T-cell (primary cell): ENCODE measurements around the gene STX18. TPM values are rescaled to one million over a fixed set of nuclear protein-coding genes. Genes with fewer than 3 reads are reported as not detected.

Source experiments
- ATAC-seq, 4 experiments: fragments of 200-7000 bp in 3 of 4; fragments of 150-1000 bp in 1 of 4; cut with Tn5 transposase; replicated peaks in 1 of 4; 1 replicate in 3 of 4; 2 replicates in 1 of 4; pipeline ENCODE4 v1.10.0; 2021; ENCODE audit warnings: moderate library complexity in 3 of 4, mild to moderate bottlenecking in 2 of 4, moderate number of reproducible peaks in 1 of 4
- CTCF ChIA-PET, 2 donors: fragments of 300-600 bp; sonication (Branson Sonifier 250); formaldehyde crosslinking; loops; one replicate each; lab custom pipeline; 2022; ENCODE audit warnings: antibody characterized with exemption in 2 of 2; lab: Charles Lee
- POLR2A ChIA-PET, 2 donors: fragments of 300-600 bp; sonication (Branson Sonifier 250); formaldehyde crosslinking; loops; one replicate each; lab custom pipeline; 2022; ENCODE audit warnings: antibody characterized with exemption in 2 of 2; lab: Charles Lee
- DNase-seq, 35 experiments: peaks; one replicate each; pipeline versions ENCODE4 v3.0.0 to v3.0.0-alpha.2; 2013 to 2023
- H3K27ac ChIP-seq: one replicate; pipeline ENCODE4 v1.5.1; 2013; ENCODE audit warnings: low read length
- H3K27me3 ChIP-seq, 2 experiments: replicated peaks in 1 of 2; 1 replicate in 1 of 2; 2 replicates in 1 of 2; pipeline versions ENCODE4 v1.6.1 to v1.7.0; 2013; ENCODE audit warnings: low read length in 1 of 2, mixed read lengths in 1 of 2; ENCODE audit not compliant: control insufficient read depth in 2 of 2, insufficient read depth in 2 of 2; ENCODE audit errors: extremely low read depth in 1 of 2
- H3K36me3 ChIP-seq, 2 donors: 1 replicate in 1 of 2; 2 replicates in 1 of 2; pipeline versions ENCODE4 v1.6.1 to v1.7.0; 2013; ENCODE audit warnings: low read length in 1 of 2; ENCODE audit not compliant: control insufficient read depth in 2 of 2, insufficient read depth in 1 of 2; ENCODE audit errors: extremely low read depth in 1 of 2
- H3K4me1 ChIP-seq, 2 experiments: 1 replicate in 1 of 2; 2 replicates in 1 of 2; pipeline versions ENCODE4 v1.6.1 to v1.7.0; 2013; ENCODE audit warnings: low read length in 2 of 2, mixed read lengths in 1 of 2; ENCODE audit not compliant: insufficient read depth in 2 of 2, control insufficient read depth in 1 of 2; ENCODE audit errors: extremely low read depth in 1 of 2
- H3K4me3 ChIP-seq, 2 donors: 1 replicate in 1 of 2; 2 replicates in 1 of 2; pipeline versions ENCODE4 v1.5.1 to v1.7.0; 2013; ENCODE audit warnings: mild to moderate bottlenecking in 2 of 2, low read length in 1 of 2, moderate library complexity in 1 of 2; ENCODE audit not compliant: control insufficient read depth in 1 of 2; ENCODE audit errors: extremely low read depth in 1 of 2
- H3K9me3 ChIP-seq: 2 replicates; pipeline ENCODE4 v1.7.0; 2013
- H3K27ac Mint-ChIP-seq, 2 donors: one replicate each; pipeline ENCODE4 v1.8.0; 2020 to 2021; ENCODE audit warnings: mild to moderate bottlenecking in 2 of 2, mixed read lengths in 2 of 2
- H3K27me3 Mint-ChIP-seq, 2 donors: one replicate each; pipeline ENCODE4 v1.8.0; 2021 to 2022; ENCODE audit warnings: mixed read lengths in 2 of 2
- H3K36me3 Mint-ChIP-seq: one replicate; pipeline ENCODE4 v1.8.0; 2021; ENCODE audit warnings: mixed read lengths
- H3K4me1 Mint-ChIP-seq, 3 donors: one replicate each; pipeline ENCODE4 v1.8.0; 2020 to 2022; ENCODE audit warnings: mixed read lengths in 3 of 3, mild to moderate bottlenecking in 1 of 3
- H3K4me3 Mint-ChIP-seq, 3 donors: one replicate each; pipeline ENCODE4 v1.8.0; 2020 to 2022; ENCODE audit warnings: mild to moderate bottlenecking in 3 of 3, mixed read lengths in 3 of 3, moderate library complexity in 3 of 3
- H3K9me3 Mint-ChIP-seq, 3 donors: one replicate each; pipeline ENCODE4 v1.8.0; 2020 to 2022; ENCODE audit warnings: mixed read lengths in 3 of 3
- WGBS: methylation state at CpG from one replicate; pipeline ENCODE4 v1.1.5; 2013; ENCODE audit warnings: missing lambda C conversion rate; ENCODE audit not compliant: insufficient coverage; 5-methylcytosine and 5-hydroxymethylcytosine counted together
- total RNA-seq, 35 experiments: library from RNA in 6 of 35; stranded (reverse) in 6 of 35; fragments of 120-200 nt in 1 of 35; gene quantifications; one replicate each; pipeline versions ENCODE4 v1.2.1 to v1.2.4 and lab custom pipeline; 2013 to 2026

STX18 gene
- total RNA-seq, 5 donors from 2014 or later (not counting 1 experiment from before 2014, with no cell fraction given) = 19.7 to 24.2 (median 22.3) TPM

GRCh38 chr4:4406455-4407298 is 135.2 kb downstream of the STX18 start:
- H3K36me3 Mint-ChIP-seq = peaks cover 12% of the 10 kb centered on the region
- Histone ChIP-seq H3K27me3 (peaks cover 0 to 7% of the 10 kb centered on the region in 2 experiments), H3K4me1 (no peaks in the 10 kb centered on the region), H3K9me3 (no peaks in the 10 kb centered on the region), H3K4me3 (no peak overlapping the region), H3K27ac (no peak overlapping the region), H3K36me3 (peaks cover 0 to 9% of the 10 kb centered on the region in 2 donors)
- ChIA-PET CTCF (no interaction called here), POLR2A (interaction anchor here in 1 of 2 donors (0.5 kb wide), 1 partner anchor 131 kb away, joined by 3 read pairs; no protein-coding TSS in a partner anchor)
- ATAC-seq (no peak), DNase-seq (no peak)
- no peak overlapping the region for H3K27ac Mint-ChIP-seq
- H3K9me3 Mint-ChIP-seq = no peaks in the 10 kb centered on the region
- H3K4me1 Mint-ChIP-seq = no peaks in the 10 kb centered on the region
- 91% methylated on average over 27 of the region's 28 CpGs for WGBS
- H3K4me3 Mint-ChIP-seq = no peak overlapping the region
- peaks cover 0 to 1% of the 10 kb centered on the region in 2 donors for H3K27me3 Mint-ChIP-seq

- H3K36me3 ChIP-seq = peaks cover 0 to 6% of the 10 kb centered on the region in 2 donors
- peaks cover 0 to 7% of the 10 kb centered on the region in 2 experiments for H3K27me3 ChIP-seq
- Mint-ChIP-seq H3K27me3 (peaks cover 0 to 1% of the 10 kb centered on the region in 2 donors), H3K27ac (no peak overlapping the region), H3K4me1 (no peaks in the 10 kb centered on the region), H3K9me3 (no peaks in the 10 kb centered on the region), H3K4me3 (no peak overlapping the region), H3K36me3 (peaks cover 11% of the 10 kb centered on the region)
- CTCF ChIA-PET = no interaction called here
- H3K4me1 ChIP-seq = no peaks in the 10 kb centered on the region
- no peak overlapping the region for H3K4me3 ChIP-seq
- H3K9me3 ChIP-seq = no peaks in the 10 kb centered on the region
- no peak overlapping the region for H3K27ac ChIP-seq
- ATAC-seq (no peak), DNase-seq (no peak)
- POLR2A ChIA-PET = no interaction called here
- WGBS = 91% methylated on average over 14 of the region's 15 CpGs
These were observed 136.4 kb downstream of the STX18 start for GRCh38 chr4:4405358-4405962.

DNA sequence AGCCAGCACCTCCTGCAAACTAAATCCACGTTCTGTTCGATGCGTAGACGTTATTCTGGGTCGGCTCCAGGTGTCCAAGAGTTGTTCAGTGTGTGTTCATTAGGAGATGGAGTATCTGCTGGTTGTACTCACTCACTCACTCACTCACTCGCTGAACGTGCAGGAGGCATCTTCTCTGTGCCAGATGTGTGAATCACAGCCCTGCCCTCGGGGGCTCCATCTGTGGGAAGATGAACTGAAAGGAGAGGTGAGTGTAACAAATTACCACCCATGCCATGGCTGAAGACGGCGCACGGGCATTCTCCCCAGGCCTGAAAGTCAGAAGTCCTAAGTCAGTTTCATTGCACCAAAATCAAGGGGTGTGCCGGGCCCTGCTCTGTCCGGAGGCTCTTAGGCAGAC is 138.9 kb downstream of the STX18 start:
- ChIA-PET CTCF (no interaction called here), POLR2A (no interaction called here)
- 98% methylated on average over 5 of the region's 13 CpGs for WGBS
- peaks cover 22% of the 10 kb centered on the region for H3K36me3 Mint-ChIP-seq
- H3K4me3 Mint-ChIP-seq = no peak overlapping the region
- Histone ChIP-seq H3K9me3 (no peaks in the 10 kb centered on the region), H3K4me1 (no peaks in the 10 kb centered on the region), H3K4me3 (no peak overlapping the region), H3K27ac (no peak overlapping the region), H3K27me3 (peaks cover 0 to 7% of the 10 kb centered on the region in 2 experiments), H3K36me3 (peaks cover 0 to 2% of the 10 kb centered on the region in 2 donors)
- H3K27ac Mint-ChIP-seq = no peak overlapping the region
- ATAC-seq (no peak), DNase-seq (no peak)
- peaks cover 0 to 1% of the 10 kb centered on the region in 2 donors for H3K27me3 Mint-ChIP-seq
- H3K9me3 Mint-ChIP-seq = no peaks in the 10 kb centered on the region
- H3K4me1 Mint-ChIP-seq = no peaks in the 10 kb centered on the region

DNA sequence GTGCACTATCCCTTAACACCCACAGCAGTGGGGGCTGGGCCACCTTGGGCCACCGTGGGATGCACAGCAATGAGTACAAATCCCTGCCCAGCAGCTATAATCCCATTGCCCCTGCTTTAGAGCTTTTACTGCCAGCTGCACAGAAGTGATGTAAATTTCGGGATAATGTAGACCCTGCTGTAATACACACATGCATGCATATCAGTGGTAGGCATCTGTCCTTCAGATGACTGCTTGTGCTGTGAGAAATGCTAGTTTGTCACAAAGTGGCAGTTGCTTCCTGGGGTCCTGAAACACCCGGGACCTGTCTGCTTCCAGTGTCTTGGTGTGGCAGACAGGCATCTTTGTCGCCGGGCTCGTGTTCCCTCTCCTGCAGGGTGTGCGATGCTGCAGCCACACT is 140.8 kb downstream of the STX18 start:
- H3K27me3 Mint-ChIP-seq = peaks cover 0 to 3% of the 10 kb centered on the region in 2 donors
- no peak overlapping the region for H3K27ac Mint-ChIP-seq
- Histone ChIP-seq H3K27me3 (peaks cover 0 to 4% of the 10 kb centered on the region in 2 experiments), H3K9me3 (no peaks in the 10 kb centered on the region), H3K4me3 (no peak overlapping the region), H3K36me3 (peaks cover 0 to 2% of the 10 kb centered on the region in 2 donors), H3K4me1 (no peaks in the 10 kb centered on the region), H3K27ac (no peak overlapping the region)
- peaks cover 26% of the 10 kb centered on the region for H3K36me3 Mint-ChIP-seq
- ATAC-seq = no peak
- ChIA-PET CTCF (interaction anchor here in 1 of 2 donors (0.5 kb wide), 1 partner anchor 25 kb away, joined by 3 read pairs; no protein-coding TSS in a partner anchor), POLR2A (interaction anchor here in 1 of 2 donors (0.5 kb wide), 1 partner anchor 91 kb away, joined by 5 read pairs; no protein-coding TSS in a partner anchor)
- WGBS = 85% methylated on average over 6 of the region's 7 CpGs
- DNase-seq = no peak
- H3K4me3 Mint-ChIP-seq = no peak overlapping the region
- H3K4me1 Mint-ChIP-seq = no peaks in the 10 kb centered on the region
- H3K9me3 Mint-ChIP-seq = no peaks in the 10 kb centered on the region

DNA sequence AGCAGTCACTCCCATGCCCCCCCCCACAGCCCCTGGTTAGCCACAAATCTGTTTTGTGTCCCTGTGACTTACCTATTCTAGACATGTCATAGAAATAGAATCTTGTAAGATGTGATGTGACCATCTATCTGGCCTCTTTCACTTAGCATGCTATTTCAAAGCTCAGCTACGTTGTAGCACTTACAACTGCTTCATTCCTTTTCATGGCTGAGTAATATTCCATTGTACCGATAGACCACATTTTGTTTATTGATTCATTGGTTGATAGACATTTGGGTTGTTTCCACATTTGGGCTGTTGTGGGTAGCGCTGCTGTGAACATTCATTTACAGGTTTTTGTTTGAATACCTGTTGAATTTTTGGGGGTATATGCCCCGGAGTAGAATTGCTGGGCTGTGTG is 143.4 kb downstream of the STX18 start:
- Mint-ChIP-seq H3K9me3 (no peaks in the 10 kb centered on the region), H3K4me1 (peaks cover 0 to 7% (median 0%) of the 10 kb centered on the region in 3 donors), H3K4me3 (no peak overlapping the region), H3K27ac (no peak overlapping the region), H3K27me3 (peaks cover 0 to 3% of the 10 kb centered on the region in 2 donors), H3K36me3 (peaks cover 27% of the 10 kb centered on the region)
- H3K36me3 ChIP-seq = peaks cover 0 to under 1% of the 10 kb centered on the region in 2 donors
- H3K9me3 ChIP-seq = no peaks in the 10 kb centered on the region
- ATAC-seq (no peak), DNase-seq (no peak)
- peaks cover 0 to 2% of the 10 kb centered on the region in 2 experiments for H3K27me3 ChIP-seq
- WGBS = no CpG with 5 or more reads among the region's 4 CpGs
- POLR2A ChIA-PET = no interaction called here
- H3K4me3 ChIP-seq = no peak overlapping the region
- no peak overlapping the region for H3K27ac ChIP-seq
- no peaks in the 10 kb centered on the region for H3K4me1 ChIP-seq
- CTCF ChIA-PET = interaction anchor here in 1 of 2 donors (0.6 kb wide), 1 partner anchor 423 kb away, joined by 3 read pairs; no protein-coding TSS in a partner anchor

DNA sequence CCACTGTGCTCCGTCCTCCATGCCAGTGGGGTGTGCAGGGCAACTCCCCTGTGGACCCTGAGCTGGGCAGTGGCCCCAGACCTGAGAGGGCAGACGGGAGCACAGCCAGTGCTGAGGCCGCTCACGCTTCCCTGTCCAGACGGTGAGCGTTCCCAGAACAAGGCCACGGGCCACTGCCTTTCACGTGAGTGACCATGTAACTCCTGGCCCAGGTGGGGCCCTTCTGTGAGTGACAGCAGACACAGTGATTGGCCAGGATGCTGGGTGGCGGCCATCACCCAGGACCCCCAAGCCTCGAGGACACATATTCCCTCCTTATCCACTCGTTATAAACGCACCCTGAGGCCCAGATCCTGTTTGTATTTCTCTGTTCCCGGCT is 144.4 kb downstream of the STX18 start:
- Mint-ChIP-seq H3K36me3 (peaks cover 20% of the 10 kb centered on the region), H3K4me3 (no peak overlapping the region), H3K27ac (no peak overlapping the region), H3K9me3 (no peaks in the 10 kb centered on the region), H3K4me1 (peaks cover 0 to 7% (median 0%) of the 10 kb centered on the region in 3 donors), H3K27me3 (peaks cover 0 to 2% of the 10 kb centered on the region in 2 donors)
- ChIA-PET POLR2A (no interaction called here), CTCF (no interaction called here)
- 89% methylated on average over 13 of the region's 13 CpGs for whole genome bisulfite sequencing
- no peak overlapping the region for H3K4me3 ChIP-seq
- no peaks in the 10 kb centered on the region for H3K9me3 ChIP-seq
- no peaks in the 10 kb centered on the region for H3K4me1 ChIP-seq
- no peak overlapping the region for H3K27ac ChIP-seq
- no peak for ATAC-seq
- peaks cover 0 to 5% of the 10 kb centered on the region in 2 experiments for H3K27me3 ChIP-seq
- no peak for DNase-seq
- peaks cover 0 to 5% of the 10 kb centered on the region in 2 donors for H3K36me3 ChIP-seq
